Measurements from ENCODE around the gene RASA3. TPM values are rescaled to one million over a fixed set of nuclear protein-coding genes. Genes with fewer than 3 reads are reported as not detected.
"Not testable (repeated sequence)": the region's sequence is repeated elsewhere in the genome, so short reads cannot be mapped to it uniquely, and the experiment has no call there.

Gene RASA3
- polyA plus RNA-seq, 1 donor: 19.6 TPM

DNA sequence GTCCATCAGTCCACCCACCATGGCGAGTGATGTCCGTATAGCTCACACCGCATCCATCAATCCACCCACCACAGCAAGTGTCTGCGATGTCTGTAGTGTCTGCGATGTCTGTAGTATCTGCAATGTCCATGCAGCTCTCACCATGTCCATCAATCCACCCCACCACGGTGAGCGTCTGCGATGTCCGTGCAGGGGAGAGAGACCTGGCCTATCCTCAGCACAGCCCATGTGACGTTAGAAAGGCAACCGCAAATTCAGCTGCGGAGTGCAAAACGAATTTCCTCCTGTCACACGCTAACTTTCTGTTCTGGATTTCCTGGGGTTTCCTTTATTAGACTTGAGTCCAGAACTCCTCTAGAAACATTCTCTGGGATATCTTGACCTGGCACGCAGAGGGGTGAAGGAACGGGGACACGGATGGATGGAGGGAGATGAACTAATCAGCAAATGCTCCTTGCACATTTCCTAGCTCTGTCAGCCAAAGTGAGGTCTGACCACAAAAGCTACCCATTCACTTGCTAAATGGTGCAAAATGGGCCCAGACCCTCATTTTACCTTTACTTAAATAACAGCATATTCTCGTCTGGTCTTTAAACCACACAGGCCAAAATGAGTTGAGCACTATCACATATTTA lies 18.3 kb downstream of the RASA3 start:
- no peak for DNase-seq (ENCODE audit: low read depth)

DNA sequence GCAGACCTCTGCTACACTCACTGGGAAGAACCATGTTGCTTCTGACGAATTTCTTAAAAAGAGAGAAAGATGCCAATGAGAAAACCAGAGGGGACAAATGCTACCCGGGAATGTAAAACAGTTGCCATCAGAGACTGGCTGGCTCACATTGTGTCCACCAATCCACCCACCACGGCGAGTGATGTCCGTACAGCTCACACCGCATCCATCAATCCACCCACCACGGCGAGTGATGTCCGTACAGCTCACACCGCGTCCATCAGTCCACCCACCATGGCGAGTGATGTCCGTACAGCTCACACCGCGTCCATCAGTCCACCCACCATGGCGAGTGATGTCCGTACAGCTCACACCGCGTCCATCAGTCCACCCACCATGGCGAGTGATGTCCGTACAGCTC lies 19.0 kb downstream of the RASA3 start:
- not testable (repeated sequence) for DNase-seq (ENCODE audit: low read depth)

DNA sequence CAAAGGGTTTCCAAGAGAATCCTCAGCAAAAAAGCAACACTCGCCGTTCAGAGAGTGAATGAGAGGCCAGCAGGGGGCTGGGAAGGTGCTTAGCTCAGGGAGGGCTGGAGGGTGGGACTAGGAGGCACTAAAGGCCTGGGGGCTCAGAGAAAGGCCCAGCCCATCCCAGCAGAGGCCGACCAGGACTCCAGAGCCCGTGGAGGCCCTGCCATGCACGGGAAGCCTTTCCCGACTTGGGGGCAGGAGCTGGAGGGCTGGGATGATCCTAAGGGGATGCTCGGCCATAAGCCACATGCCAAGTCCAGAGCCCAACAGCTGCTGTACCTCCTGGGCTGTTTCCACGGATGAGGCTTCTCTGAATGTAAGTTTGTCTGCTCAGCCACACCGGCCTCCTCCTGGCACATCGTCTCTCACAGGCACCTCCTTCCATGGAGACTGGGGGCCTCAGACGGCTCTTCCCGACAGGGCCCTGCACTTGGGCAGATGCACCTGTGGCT lies 19.5 kb downstream of the RASA3 start:
- DNase-seq (ENCODE audit: low read depth): no peak

DNA sequence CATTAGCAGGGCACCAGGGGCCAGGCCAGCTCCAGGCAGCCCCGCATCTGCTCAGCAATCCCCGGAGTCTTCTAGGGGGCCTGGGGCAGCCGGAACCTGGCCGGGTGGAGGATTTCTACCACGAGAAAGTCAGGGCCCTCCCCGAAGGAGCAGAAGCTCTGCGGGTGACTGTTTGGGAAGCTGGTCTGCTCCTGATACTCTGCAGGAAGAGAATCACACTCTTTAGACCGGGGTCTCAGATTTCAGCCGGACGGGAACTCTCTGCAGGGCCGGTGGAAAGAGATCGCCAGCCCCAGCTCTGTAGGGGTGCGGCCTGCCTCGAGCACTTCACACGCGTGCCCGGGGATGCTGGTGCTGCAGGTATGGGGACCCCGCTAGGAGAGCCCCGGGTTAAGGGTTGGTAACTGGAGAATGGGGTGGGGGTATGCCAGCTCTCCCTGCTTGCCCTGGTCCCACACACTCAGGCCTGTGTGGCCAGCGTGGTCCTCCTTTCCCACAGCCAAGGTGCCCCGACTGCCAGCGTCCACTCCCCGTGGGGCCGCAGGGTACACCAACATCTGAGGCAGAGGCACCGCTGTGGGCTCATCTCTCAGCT lies 20.1 kb downstream of the RASA3 start:
- DNase-seq (ENCODE audit: low read depth): no peak

DNA sequence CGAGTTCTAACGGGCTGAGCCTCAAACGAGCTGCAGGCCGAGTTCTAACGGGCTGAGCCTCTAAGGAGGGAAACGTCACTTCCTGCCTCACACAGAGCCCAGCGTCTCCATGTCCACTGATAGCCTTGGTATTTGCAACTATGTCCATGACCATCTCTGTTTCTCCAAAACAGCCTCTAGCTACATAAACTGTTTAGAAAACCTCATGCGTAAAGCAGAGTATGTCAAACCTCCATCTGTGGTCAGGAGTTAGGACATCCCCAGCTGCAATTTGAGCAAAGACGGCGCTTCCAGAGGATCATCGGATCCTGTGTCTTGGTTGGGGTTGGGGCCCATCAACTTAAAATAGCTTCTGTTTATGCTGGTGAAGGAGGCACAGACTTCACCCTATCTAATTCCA lies 20.8 kb downstream of the RASA3 start:
- DNase-seq (ENCODE audit: low read depth): no peak

DNA sequence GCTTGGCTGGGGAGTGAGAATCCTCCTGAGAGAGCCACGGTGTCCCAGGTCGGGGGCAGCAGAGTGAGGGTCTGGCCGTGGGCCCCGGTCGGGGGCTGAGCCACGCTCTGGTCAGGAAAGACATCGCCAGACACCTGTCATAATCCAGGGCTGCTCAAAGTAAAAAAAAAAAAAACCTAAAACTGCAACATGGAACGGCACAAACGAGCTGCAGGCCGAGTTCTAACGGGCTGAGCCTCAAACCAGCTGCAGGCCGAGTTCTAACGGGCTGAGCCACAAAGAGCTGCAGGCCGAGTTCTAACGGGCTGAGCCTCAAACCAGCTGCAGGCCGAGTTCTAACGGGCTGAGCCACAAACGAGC lies 21.6 kb downstream of the RASA3 start:
- DNase-seq (ENCODE audit: low read depth): not testable (repeated sequence)

DNA sequence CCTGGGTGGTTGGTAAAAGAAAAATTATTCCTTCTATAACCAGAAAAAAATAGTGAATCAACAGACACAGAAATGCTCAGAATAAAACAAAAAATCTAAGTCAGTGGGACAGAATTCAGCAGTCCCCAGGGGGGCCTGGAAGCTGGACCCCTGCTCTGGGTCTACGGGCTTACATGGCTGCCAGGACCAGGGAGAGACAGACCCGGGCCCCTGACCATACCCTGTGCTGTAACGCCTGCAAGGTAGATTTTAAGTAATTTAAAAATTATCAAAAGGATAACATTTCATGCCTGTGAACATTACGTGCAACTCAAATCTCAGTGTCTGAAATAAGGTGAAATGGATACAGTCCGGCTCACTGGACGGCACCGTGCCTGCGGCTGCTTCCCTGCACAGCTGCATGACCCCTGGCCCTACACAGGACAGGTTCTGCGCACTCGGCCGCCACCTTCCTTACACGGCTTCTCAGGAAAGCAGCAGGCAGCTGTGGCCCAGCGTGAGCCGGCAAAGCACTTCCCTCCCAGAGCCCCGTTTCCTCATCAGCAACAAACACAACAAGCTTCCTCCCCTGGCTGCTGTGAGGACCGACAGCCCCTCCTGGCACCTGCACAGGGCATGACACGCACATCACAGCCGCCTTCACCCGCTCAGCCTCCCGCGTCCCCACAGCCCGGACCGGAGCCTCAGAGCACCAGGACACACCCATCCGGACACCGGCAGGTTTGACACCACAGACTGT lies 22.2 kb downstream of the RASA3 start:
- DNase-seq (ENCODE audit: low read depth): no peak

DNA sequence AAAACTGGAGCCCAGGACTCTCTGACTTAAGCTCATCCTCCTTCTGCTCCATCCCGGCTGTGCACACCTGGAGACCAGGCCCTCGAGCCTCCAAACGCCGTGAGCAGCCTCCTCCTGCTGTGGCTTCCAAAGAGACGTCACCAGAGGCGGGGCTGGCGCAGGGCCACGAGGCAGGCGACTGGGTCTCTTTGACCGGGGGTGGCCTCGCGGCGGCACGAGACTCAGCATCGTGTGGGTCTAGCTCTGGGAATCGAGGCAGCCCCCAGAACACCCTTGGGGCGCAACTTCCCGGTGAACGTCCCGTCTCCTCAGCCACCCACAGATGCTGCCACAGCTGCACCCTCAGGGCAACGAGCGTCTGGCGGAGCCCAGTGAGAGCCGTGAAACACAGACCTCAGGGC lies 22.8 kb downstream of the RASA3 start:
- DNase-seq (ENCODE audit: low read depth): no peak

DNA sequence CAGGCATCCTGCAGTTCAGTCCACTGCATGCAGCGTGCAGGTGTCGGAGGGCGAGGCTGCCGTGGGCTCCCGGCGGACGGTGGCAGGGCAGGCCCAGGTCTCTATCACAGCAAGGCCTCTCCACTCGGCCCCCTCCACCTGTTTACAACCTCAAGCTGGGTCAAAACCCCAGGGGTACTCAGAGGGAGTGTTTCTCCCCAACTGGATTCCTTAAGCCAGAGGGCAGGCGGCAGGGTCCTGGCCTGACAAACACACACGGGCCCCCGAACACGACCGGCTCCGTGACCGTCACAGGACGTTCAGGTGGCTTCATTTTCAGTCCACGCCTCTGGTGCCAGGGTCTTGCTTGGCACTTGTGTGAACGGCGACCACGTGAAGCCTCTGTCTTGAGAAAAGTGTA lies 23.5 kb downstream of the RASA3 start:
- no peak for DNase-seq (ENCODE audit: low read depth)

DNA sequence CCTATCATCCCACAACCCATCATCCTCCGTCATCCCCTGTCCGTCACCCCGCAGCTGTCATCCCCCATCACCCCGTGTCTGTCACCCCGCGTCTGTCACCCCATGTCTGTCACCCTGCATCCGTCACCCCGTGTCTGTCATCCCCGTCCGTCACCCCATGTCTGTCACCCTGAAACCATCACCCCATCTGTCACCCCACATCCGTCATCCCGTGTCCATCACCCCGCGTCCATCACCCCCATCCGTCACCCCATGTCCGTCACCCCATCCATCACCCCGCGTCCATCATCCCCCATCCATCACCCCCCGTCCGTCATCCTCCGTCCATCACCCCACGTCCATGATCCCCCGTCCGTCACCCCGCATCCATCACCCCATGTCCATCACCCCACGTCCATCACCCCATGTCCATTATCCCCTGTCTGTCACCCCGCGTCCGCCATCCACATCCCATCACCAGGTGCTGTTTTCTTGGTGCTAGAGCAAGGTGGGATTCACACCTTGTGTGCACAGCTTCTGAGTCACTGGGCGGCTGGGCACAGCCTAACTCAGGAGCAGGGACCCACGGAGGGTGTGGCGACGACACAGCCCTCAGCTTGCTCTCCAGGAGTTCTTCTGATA lies 24.2 kb downstream of the RASA3 start:
- no peak for DNase-seq (ENCODE audit: low read depth)

DNA sequence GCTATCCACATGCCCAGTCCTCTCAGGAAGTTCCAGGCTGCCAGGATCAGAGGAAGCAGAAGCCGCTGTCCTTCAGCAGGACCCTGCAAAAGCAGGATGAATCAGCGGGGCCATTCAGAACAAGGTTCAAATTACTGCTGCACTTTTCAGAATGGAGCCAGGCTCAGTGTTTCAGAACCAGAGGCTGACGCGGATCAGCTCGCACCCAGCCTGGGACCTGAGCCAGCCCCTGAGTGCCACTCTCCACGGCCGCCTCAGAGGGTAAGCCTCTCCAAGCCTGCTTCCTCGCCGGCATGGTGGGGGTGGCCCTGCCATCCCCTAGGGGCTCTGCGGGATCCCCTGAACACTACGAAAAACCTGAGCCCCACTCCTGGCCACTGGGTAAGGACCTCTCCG lies 24.7 kb downstream of the RASA3 start:
- DNase-seq (ENCODE audit: low read depth): no peak

DNA sequence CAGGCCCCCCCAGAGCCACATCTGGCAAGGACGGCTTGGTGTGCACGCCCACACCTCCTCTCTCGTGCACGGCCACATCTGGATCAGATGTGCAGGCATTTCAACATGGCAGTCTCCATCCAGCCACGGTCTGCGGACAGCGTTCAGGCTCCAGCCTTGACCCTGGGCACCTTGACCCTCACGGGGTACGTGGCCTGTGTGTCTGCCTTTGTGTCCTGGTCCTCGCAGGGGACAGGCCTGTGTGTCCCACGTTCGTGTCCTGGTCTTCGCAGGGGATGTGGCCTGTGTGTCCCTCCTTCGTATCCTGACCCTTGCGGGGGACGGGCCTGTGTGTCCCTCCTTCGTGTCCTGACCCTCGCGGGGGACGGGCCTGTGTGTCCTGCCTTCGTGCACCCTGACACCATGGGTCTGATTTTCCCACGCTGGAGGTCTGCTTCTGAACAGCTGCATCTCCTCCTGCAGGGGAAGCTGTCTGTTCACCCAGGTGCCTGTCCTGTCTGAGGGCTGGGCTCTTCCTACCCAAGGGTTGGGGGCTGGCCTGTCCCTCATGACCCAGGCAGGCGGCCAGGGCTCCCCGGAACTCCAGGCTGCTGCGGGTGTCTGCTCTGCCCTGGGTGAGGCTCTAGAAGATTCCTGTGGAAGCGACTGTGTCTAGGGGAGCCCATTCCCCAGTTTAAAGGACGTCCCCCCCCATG lies 25.3 kb downstream of the RASA3 start:
- no peak for DNase-seq (ENCODE audit: low read depth)

DNA sequence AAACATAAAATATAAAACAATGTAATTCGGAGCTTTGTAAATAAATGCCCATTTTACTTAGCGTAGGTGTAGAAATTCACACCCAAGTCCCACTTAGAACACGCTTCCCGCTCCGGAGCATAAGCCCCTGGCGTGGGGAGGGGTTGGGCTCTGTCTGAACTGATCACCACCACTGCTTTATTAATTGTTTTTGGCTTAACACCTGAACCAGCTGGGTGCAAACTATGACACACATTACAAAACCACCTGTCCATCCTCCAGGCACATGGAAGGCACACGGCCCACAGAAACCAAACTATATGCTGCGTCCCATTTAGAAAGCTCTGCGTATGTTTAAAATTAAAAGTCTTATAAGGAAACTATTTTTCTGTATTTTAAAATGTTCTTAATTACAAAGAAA lies 25.9 kb downstream of the RASA3 start:
- no peak for DNase-seq (ENCODE audit: low read depth)

DNA sequence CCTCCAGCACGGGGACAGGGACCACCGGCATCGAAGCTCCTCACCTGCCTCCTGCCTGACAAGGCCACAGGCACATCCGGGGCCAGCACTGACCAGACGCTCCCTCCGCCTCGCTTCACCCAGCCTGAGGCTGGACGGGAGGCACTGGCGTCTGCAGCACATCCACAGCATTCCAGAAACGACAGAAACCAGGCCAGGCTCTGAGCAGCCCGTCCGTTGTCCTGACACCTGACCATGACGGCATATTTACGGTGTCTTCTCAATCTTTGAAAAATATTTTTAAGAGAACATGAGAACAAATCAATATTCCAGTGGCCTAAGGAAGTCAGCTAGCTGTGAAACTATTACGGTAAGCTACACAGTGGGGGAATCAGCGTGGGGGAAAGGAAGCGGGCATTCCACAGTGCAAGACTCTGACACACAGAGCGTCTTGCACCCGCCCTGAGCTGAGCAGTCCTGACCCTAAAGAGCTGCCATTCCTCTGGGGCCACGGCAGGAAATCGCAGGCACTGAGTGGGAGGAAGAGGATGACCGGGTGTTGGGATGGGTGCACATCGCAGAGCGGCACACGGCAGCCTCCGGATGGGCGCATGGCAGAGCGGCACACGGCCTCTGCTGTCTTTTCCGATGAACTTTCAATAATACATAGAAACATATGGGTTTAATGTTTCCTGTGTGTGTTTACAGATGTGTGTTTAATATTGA lies 26.8 kb downstream of the RASA3 start:
- DNase-seq (ENCODE audit: low read depth): no peak

DNA sequence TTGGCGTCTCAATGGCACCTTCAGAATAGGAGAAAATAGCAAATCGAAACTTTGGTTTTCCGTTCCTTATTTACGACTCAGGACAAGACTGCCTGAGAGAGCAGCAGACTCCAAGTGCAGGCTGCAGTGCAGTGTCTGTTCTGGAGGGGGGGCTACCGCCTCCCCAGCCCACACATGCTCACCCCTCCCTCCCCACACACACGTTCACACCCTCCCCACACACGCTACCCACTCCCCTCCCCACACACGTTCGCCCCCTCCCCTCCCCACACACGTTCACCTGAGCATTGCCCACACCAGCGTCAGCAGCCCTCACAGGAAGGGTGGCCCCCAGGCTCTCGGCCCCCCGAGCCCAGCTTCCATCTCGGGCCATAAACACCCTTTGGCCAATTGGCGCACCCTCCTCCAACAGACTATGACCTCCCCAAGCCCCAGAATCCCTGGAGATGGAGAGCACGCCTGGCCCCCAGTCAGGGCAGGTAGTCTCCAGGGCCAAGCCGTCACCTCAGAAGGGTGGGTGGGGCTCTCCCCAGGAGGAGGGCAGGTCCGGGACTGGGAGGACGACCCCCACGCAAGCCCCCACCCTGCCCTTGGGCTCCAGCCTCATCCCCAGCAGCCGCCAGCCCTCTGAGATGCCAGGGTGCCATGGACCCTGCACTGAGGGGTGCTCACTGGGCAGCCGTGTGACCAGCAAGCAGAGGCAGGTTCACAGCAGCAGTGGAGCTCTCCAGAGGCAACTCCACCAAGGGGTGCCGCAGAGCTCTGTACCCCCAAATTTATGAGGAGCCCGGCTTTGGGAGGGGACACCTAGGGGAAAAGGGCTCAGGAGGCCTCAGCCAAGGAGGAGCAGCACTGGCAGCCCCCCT lies 27.5 kb downstream of the RASA3 start:
- DNase-seq (ENCODE audit: low read depth): no peak

DNA sequence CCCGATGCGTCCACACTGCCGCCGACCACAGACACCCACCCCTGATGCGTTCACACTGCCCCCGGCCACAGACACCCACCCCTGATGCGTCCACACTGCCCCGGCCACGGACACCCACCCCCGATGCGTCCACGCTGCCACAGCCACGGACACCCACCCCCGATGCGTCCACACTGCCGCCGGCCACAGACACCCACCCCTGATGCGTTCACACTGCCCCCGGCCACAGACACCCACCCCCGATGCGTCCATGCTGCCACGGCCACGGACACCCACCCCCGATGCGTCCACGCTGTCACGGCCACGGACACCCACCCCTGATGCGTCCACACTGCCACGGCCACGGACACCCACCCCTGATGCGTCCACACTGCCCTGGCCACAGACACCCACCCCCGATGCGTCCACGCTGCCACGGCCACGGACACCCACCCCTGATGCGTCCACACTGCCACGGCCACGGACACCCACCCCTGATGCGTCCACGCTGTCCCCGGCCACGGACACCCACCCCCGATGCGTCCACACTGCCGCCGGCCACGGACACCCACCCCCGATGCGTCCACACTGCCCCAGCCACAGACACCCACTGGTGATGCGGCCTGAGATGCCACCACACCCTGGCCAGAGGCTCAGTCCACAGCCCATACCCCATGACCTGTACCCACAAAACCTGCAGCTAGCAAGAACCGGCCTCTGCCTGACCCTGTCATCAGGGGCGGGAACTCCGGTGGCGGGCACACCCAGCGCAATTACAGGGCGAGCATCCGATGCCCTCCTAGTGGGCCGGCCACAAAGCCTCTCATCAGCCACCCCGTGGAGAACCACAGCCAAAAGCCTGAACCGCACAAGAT lies 28.4 kb downstream of the RASA3 start:
- no peak for DNase-seq (ENCODE audit: low read depth)

DNA sequence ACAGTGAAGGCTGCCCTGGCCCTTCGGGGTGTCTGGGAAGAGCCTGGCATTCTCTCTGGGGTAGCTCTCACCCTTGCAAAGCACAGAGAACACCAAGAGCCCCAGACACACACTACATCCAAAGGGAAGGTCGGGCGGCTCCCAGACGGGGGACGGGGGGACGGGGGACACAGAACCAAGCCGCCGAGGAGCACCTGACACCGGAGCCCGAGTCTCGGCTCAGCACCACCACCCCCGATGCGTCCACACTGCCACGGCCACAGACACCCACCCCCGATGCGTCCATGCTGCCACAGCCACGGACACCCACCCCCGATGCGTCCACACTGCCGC lies 29.2 kb downstream of the RASA3 start:
- DNase-seq (ENCODE audit: low read depth): not testable (repeated sequence)

DNA sequence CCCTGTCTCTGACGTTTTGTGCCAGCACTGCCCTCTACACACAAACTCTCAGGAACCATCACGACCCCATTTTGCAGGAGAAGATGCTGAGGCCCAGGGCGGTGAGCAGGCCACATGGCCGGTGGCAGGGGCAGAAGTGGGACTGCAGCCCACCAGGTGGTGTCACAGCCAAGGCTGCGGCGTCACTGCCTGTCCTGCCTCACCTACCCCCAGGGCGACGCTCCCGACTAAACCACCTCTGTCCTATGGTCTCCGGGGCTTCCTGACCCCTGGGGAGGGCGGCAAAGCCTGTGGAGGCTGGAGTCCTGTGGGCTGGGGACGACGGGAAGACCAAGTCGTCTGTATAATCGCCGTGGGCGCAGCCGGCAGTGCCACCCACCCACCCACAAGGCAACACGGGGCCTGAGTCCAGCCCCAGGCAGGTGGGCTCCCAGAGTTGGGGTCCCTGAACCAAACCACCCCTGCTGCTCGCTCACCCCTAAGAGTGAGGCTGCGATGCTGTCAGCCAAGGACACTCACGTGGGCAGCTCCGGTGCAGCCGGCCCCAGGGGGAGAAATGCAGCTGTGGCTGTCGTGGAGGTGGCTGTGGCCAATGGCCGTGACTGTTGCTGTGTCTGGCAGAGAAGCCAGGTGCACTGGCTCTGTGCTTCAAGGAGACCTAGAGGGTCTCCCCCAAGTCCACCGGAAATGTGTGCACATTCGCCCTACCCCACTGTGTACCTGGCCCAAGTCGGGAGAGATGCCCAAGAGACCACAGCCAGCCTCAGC lies 29.7 kb downstream of the RASA3 start:
- no peak for DNase-seq (ENCODE audit: low read depth)

DNA sequence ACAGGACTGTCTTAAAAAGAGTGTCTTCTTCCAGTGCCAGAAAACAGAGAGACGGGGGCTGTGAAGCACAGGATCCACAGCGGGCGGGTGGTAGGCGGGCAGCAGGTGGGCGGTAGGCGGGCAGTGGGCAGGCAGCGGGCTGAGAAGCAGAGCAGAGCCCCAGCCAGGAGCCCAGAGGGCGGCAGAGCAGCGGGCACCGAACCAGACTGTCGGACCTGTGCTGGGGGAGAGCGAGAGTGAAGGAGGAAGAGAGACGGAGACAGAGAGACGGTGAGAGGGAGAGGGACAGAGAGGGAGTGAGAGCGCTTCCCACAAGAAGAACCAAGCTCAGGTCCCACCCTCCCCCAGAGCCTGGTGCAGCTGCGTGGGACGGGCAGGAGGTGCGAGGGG lies 30.3 kb downstream of the RASA3 start:
- no peak for DNase-seq (ENCODE audit: low read depth)

Data from forelimb muscle (tissue), 1 donor.